ENCODE results near the gene TPPP2.
"Not testable (repeated sequence)": the region's sequence is repeated elsewhere in the genome, so short reads cannot be mapped to it uniquely, and the experiment has no call there.

Gene TPPP2

GRCh38 chr14:21038441-21039422, 8.7 kb downstream of the TPPP2 start:
- DNase-seq, result no peak

GRCh38 chr14:21039585-21040369, 9.8 kb downstream of the TPPP2 start:
- TF ChIP-seq GATA1 (IDR thresholded peaks at IDR 0.05; ENCODE audit: low read depth, low read length) (no peak), POLR2A (IDR thresholded peaks at IDR 0.05; ENCODE audit: low read length) (no peak)

More at GRCh38 chr14:21038441-21039422, 8.7 kb downstream of the TPPP2 start:
- no peak for TF ChIP-seq POLR2A (IDR thresholded peaks at IDR 0.05; ENCODE audit: low read length)
- TF ChIP-seq GATA1 (IDR thresholded peaks at IDR 0.05; ENCODE audit: low read depth, low read length), result no peak

GRCh38 chr14:21040370-21040925, 10.4 kb downstream of the TPPP2 start:
- no peak for DNase-seq
- TF ChIP-seq GATA1 (IDR thresholded peaks at IDR 0.05; ENCODE audit: low read depth, low read length) (no peak), POLR2A (IDR thresholded peaks at IDR 0.05; ENCODE audit: low read length) (no peak)

More at GRCh38 chr14:21039585-21040369, 9.8 kb downstream of the TPPP2 start:
- DNase-seq, result peak; percentile 31 to 36

- not testable (repeated sequence) for DNase-seq
These were observed 10.9 kb downstream of the TPPP2 start for GRCh38 chr14:21040941-21041340.

DNA sequence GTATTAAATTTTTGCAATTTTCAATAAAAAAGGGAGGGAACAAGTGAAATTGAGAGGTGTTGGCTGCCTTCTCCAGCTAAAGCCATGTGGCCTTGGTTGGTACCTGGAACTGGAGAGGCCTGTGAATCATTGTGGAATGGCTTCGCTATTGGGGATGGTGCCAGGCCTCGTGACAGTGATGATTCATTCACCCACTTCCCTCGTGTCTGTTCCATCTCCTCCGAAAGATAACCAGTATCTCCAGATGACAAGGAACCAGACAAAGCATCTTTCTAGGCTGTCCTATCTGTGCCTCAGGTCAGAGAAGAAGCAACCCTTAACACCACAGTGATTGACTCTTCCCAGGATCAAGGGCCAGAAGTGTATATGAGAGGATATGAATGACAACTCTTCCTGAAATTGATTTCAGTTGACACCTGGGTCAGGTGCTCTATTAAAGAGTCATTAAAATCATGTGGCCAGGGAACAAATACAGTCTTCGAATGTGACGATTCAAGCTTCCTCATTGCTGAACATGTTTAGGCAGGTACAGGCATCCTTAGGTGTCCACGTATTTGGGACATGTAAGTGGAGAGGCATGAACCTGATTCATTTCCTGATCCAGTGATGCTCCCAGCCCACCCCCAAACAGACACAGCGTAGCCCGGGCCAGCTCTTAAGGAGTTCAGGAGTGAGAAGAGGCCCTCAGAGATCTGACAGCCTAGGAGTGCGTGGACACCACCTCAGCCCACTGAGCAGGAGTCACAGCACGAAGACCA, 11.8 kb downstream of the TPPP2 start, which contains the start of gene RNASE7:
Gene RNASE7 (plus strand): TSS at position 687 of the 758 bp plus-strand sequence. CDS start 631 bp downstream, outside the sequence.
- DNase-seq, result peak; percentile 14 to 27

GRCh38 chr14:21042918-21043317, 12.9 kb downstream of the TPPP2 start:
- DNase-seq, result no peak
- no peak for TF ChIP-seq GATA1 (IDR thresholded peaks at IDR 0.05; ENCODE audit: low read depth, low read length)
- no peak for TF ChIP-seq POLR2A (IDR thresholded peaks at IDR 0.05; ENCODE audit: low read length)

More for the DNA sequence above, 11.8 kb downstream of the TPPP2 start, which contains the start of gene RNASE7:
- TF ChIP-seq GATA1 (IDR thresholded peaks at IDR 0.05; ENCODE audit: low read depth, low read length) (no peak), POLR2A (IDR thresholded peaks at IDR 0.05; ENCODE audit: low read length) (no peak)

- TF ChIP-seq POLR2A (IDR thresholded peaks at IDR 0.05; ENCODE audit: low read length) (no peak), GATA1 (IDR thresholded peaks at IDR 0.05; ENCODE audit: low read depth, low read length) (no peak)
- DNase-seq, result no peak
These were observed 13.5 kb downstream of the TPPP2 start for GRCh38 chr14:21043387-21043973.

- TF ChIP-seq POLR2A (IDR thresholded peaks at IDR 0.05; ENCODE audit: low read length), result no peak
- no peak for TF ChIP-seq GATA1 (IDR thresholded peaks at IDR 0.05; ENCODE audit: low read depth, low read length)
- peak; percentile 48 to 52 for DNase-seq
These were observed 14.1 kb downstream of the TPPP2 start for GRCh38 chr14:21043974-21044618.

DNA sequence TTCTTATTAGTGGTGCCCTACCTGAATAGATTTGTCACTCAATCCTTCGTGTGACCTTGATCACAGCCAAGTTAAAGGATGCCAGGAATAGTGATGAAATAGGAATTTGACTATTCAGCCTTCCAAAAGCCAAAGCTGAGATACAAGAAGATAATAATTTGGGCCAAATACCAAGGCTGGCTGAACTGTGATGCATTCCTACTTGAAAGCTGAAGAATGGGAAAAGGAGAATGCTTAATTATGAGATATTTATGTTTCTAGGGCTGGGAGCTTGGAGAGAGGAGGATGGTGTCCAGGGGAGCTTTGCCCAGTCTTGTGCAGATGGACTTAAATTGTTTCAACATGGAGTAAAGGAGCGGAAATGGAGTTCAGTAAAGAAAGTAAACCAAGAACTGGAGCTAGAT, 17.4 kb downstream of the TPPP2 start:
- TF ChIP-seq GATA1 (IDR thresholded peaks at IDR 0.05; ENCODE audit: low read depth, low read length), result no peak
- no peak for TF ChIP-seq POLR2A (IDR thresholded peaks at IDR 0.05; ENCODE audit: low read length)
- no peak for DNase-seq

GRCh38 chr14:21048638-21049037, 18.6 kb downstream of the TPPP2 start:
- no peak for TF ChIP-seq POLR2A (IDR thresholded peaks at IDR 0.05; ENCODE audit: low read length)
- no peak for TF ChIP-seq GATA1 (IDR thresholded peaks at IDR 0.05; ENCODE audit: low read depth, low read length)
- no peak for DNase-seq

DNA sequence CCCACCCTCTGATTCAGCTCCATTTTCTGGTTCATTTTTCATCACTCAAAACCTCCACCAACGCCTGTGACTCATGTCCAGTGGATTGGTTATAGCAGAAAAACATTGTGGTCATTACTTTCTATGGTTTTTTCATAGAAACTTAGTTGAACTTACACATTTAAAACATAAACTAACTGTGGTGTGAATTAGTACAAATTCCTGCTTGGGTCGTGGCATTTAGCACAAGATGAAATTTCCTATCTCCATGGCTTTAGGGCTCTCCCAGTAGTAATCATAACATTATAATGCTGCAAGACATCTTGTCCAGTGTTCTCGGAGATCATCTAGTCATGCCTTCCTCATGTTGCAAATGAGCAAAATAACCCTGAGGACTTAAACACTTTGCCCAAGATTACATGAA, 19.3 kb downstream of the TPPP2 start:
- TF ChIP-seq POLR2A (IDR thresholded peaks at IDR 0.05; ENCODE audit: low read length), result no peak
- TF ChIP-seq GATA1 (IDR thresholded peaks at IDR 0.05; ENCODE audit: low read depth, low read length), result no peak
- no peak for DNase-seq

- DNase-seq, result no peak
- TF ChIP-seq POLR2A (IDR thresholded peaks at IDR 0.05; ENCODE audit: low read length) (no peak), GATA1 (IDR thresholded peaks at IDR 0.05; ENCODE audit: low read depth, low read length) (no peak)
These were observed 20.6 kb downstream of the TPPP2 start for GRCh38 chr14:21050597-21050996.

Measured in erythroblast (primary cell).